ENCODE data around the gene ADGRG3. TPM values are rescaled to one million over a fixed set of nuclear protein-coding genes. Genes with fewer than 3 reads are reported as not detected.

Gene ADGRG3
- total and polyA plus RNA-seq, 2 of the 8 experiments (the other 6 are each of a cell fraction or from before 2014, with no cell fraction given) = 0.28 to 0.98 TPM

DNA sequence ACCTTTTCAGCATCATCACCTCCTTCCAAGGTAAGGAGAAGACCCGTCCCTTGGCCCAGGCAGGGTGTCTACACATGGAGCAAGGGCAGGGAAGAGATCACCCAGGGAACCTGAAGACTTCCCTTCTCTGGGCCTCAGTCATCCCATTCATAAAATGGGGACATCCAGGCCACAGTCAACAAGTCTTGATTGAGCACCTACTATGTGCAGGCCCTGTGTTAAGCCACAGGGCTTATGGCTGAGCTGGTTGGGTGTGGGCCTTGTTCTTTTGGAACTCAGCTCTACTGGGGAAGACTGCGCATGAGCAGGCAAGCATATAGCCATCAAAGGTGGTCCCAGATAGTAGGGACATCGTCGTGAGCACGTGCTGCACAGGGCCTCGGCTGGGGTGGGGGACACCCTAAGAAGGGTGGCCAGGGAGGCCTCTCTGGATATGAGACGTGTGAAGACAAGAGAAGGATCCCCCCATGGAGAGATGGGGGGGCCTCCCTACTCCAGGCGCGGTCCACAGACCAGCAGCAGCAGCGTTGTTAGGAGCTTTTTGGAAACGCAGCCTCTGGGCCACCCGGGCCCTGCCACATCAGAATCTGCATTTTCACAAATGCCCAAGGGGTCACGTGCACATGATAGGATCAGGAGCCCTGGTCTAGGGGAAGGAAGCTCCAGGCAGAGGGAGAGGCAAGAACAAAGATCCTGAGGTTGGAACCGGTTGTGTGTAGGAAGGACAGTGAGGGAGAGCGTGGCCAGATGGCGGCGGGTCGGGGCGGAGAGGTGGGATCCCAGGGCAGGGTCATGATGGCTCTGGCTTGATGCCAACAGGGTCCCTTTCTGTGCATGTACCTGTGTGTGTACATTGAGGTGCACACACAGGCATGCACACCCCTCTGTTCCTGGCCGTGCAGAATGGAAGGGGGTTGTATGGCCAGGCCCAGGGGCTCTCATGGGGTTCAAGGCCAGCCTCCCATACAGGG, 5.9 kb upstream of the ADGRG3 start:
- Histone ChIP-seq H4K20me1 (replicated peaks in 1 of 2; ENCODE audit: control insufficient read depth in 1 of 2, insufficient read depth in 2 of 2, low read length in 2 of 2) (no peaks in the 10 kb centered on the region), H3K36me3 (ENCODE audit: control insufficient read depth in 2 of 4, insufficient read depth in 4 of 4, low read length in 3 of 4) (no peaks in the 10 kb centered on the region)
- CTCF ChIA-PET (ENCODE audit: partially characterized antibody) = interaction anchor here (0.7 to 4.2 kb wide), 9 partner anchors 9 to 370 kb away, joined by 3 to 44 read pairs (median 4); no protein-coding TSS in a partner anchor
- TF ChIP-seq, protein P1, sequence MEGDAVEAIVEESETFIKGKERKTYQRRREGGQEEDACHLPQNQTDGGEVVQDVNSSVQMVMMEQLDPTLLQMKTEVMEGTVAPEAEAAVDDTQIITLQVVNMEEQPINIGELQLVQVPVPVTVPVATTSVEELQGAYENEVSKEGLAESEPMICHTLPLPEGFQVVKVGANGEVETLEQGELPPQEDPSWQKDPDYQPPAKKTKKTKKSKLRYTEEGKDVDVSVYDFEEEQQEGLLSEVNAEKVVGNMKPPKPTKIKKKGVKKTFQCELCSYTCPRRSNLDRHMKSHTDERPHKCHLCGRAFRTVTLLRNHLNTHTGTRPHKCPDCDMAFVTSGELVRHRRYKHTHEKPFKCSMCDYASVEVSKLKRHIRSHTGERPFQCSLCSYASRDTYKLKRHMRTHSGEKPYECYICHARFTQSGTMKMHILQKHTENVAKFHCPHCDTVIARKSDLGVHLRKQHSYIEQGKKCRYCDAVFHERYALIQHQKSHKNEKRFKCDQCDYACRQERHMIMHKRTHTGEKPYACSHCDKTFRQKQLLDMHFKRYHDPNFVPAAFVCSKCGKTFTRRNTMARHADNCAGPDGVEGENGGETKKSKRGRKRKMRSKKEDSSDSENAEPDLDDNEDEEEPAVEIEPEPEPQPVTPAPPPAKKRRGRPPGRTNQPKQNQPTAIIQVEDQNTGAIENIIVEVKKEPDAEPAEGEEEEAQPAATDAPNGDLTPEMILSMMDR (IDR thresholded peaks at IDR 0.05; ENCODE audit: control extremely low read depth in 1 of 3, insufficient read depth in 1 of 3, low read depth in 1 of 3, low read length in 3 of 3) = no peak
- TF ChIP-seq RFX5 (IDR thresholded peaks at IDR 0.05; ENCODE audit: borderline replicate concordance, low read depth, low read length) = no peak
- TF ChIP-seq CHD1 (IDR thresholded peaks at IDR 0.05; ENCODE audit: low read depth, low read length) = no peak
- TF ChIP-seq ZNF274 (IDR thresholded peaks at IDR 0.05; ENCODE audit: borderline replicate concordance, extremely low read depth, low read length) = no peak
- no peak for TF ChIP-seq EP300 (IDR thresholded peaks at IDR 0.05; ENCODE audit: borderline replicate concordance in 1 of 2, low read depth in 2 of 2, low read length in 2 of 2)
- no peak for TF ChIP-seq SP4 (IDR thresholded peaks at IDR 0.05; ENCODE audit: low read length)
- no peak for TF ChIP-seq CHD2 (IDR thresholded peaks at IDR 0.05; ENCODE audit: low read length)

More for the DNA sequence above, 5.9 kb upstream of the ADGRG3 start:
- Histone ChIP-seq H3K27me3 (replicated peaks in 1 of 4; ENCODE audit: control insufficient read depth in 3 of 4, extremely low read depth in 1 of 4, insufficient read depth in 3 of 4, low read length in 3 of 4) (no peaks in the 10 kb centered on the region), H2BK5ac (ENCODE audit: low read depth, low read length) (no peak overlapping the region; the same call in 1 of the 2 replicates), H4K91ac (replicated peaks; ENCODE audit: insufficient read length, low read length) (no peak overlapping the region), H3K9ac (replicated peaks in 1 of 4; ENCODE audit: extremely low read depth in 1 of 4, low read depth in 3 of 4, low read length in 3 of 4) (no peak overlapping the region), H3K4me2 (ENCODE audit: insufficient read depth in 1 of 2, low read depth in 2 of 2, low read length in 2 of 2) (no peak overlapping the region), H3K56ac (replicated peaks; ENCODE audit: insufficient read length, low read depth, low read length) (no peak overlapping the region), H4K5ac (ENCODE audit: insufficient read length, low read depth, low read length) (no peak overlapping the region), H3K4me3 (ENCODE audit: extremely low read depth in 1 of 4, insufficient read depth in 2 of 4, low read depth in 3 of 4, low read length in 4 of 4) (no peak overlapping the region), H2BK12ac (ENCODE audit: low read depth, low read length) (no peak overlapping the region; the same call in 1 of the 2 replicates), H3K18ac (ENCODE audit: extremely low read depth, low read length) (no peak overlapping the region), H3K4ac (replicated peaks; ENCODE audit: insufficient read length, low read depth, low read length) (no peak overlapping the region), H3K79me2 (ENCODE audit: control insufficient read depth in 1 of 2, insufficient read depth in 2 of 2, low read length in 2 of 2) (no peaks in the 10 kb centered on the region), H3K23ac (ENCODE audit: insufficient read length) (no peak overlapping the region), H3K23me2 (ENCODE audit: low read depth, low read length) (no peaks in the 10 kb centered on the region), H2AK5ac (ENCODE audit: low read depth, low read length) (no peak overlapping the region), H3K79me1 (ENCODE audit: low read depth, low read length) (no peaks in the 10 kb centered on the region), H3K4me1 (replicated peaks in 1 of 4; ENCODE audit: control insufficient read depth in 3 of 4, insufficient read depth in 4 of 4, low read length in 3 of 4) (no peaks in the 10 kb centered on the region; a peak in 1 of 7 replicates), H4K8ac (ENCODE audit: extremely low read depth, insufficient read depth, low read length) (no peak overlapping the region; the same call in 1 of the 2 replicates), H2AFZ (ENCODE audit: low read length) (no peak overlapping the region), H3K9me3 (ENCODE audit: insufficient read depth in 2 of 2, low read depth in 1 of 2, low read length in 1 of 2) (no peaks in the 10 kb centered on the region), H2BK20ac (ENCODE audit: low read length) (no peak overlapping the region), H3K14ac (ENCODE audit: insufficient read length) (no peak overlapping the region), H2BK15ac (ENCODE audit: low read length) (no peak overlapping the region), H3K27ac (ENCODE audit: low read depth, low read length) (no peak overlapping the region), H2BK120ac (replicated peaks; ENCODE audit: low read depth, low read length) (no peak overlapping the region)
- DNase-seq (ENCODE audit: low read depth in 1 of 2, low spot score in 2 of 2) = no peak
- FAIRE-seq = no peak
- WGBS, 2 experiments (ENCODE audit: extremely low coverage in 1 of 2, insufficient coverage in 1 of 2, insufficient read length in 1 of 2, insufficient replicate concordance in 2 of 2, low coverage in 1 of 2, low lambda C conversion rate in 2 of 2, missing lambda C conversion rate in 1 of 2) = 90% methylated on average over 17 of the region's 20 CpGs; no CpG with 5 or more reads in 1 of the 2 experiments
- POLR2A ChIA-PET (ENCODE audit: partially characterized antibody) = no interaction called here
